NCI-H2227 treated with DMSO at 0.1 percent for 48 hours (cell line): ENCODE measurements around the gene DNAJC3.
A peak's percentile ranks its signal among the peaks of the same experiment; 100 is the strongest.
"Not testable (repeated sequence)": the region's sequence is repeated elsewhere in the genome, so short reads cannot be mapped to it uniquely, and the experiment has no call there.

ENCODE experiments used
- DNase-seq: peaks from one replicate; lab custom pipeline; 2025; lab: John Stamatoyannopoulos, UW

The DNAJC3 gene

DNA sequence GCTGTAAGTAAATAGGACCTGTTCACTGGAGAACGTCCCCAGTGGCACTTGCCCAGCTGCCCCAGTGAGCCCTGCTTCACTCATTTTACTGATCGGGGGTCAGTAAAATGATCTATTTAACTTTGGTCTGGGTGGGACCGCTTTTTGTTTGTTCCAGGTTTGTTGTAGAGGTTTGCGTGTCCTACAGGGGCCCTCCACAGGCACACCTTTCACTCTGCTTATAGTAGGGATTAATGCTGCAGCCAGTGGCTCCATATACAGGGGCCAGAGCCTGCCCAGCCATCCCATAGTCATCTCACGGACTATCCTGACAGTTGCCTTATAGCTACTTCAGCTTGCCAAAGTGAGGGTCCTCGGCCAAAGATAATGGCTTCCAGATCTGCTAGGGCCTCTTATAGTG, 104.1 kb downstream of the DNAJC3 start:
- no peak for DNase-seq

DNA sequence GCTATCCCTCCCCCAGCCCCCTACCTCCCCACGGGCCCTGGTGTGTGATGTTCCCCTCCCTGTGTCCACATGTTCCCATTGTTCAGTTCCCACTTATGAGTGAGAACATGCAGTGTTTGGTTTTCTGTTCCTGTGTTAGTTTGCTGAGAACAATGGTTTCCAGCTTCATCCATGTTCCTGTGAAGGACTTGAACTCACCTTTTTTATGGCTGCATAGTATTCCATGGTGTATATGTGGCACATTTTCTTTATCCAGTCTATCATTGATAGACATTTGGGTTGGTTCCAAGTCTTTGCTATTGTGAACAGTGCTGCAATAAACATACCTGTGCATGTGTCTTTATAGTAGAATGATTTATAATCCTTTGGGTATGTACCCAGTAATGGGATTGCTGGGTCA, 105.0 kb downstream of the DNAJC3 start:
- DNase-seq = not testable (repeated sequence)

DNA sequence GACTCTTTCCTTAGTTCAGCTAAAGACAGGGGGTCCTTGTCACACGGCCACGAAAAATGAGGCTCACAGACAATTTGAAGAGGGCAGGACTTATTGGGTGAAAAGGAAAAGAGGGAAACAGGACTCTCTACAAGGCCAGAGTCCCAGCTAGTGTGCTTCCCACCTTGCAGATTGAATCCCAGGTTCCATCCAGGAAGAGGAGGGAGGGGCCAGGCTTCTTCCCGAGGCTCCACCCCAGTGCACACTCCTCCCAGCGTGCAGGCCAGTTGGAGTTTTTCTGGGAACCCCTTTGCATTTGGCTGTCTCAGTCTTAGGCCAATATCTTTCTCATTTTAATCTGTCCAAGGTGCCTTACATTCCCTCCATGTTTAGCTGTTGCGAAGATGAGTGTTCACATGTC, 106.8 kb downstream of the DNAJC3 start:
- no peak for DNase-seq

DNA sequence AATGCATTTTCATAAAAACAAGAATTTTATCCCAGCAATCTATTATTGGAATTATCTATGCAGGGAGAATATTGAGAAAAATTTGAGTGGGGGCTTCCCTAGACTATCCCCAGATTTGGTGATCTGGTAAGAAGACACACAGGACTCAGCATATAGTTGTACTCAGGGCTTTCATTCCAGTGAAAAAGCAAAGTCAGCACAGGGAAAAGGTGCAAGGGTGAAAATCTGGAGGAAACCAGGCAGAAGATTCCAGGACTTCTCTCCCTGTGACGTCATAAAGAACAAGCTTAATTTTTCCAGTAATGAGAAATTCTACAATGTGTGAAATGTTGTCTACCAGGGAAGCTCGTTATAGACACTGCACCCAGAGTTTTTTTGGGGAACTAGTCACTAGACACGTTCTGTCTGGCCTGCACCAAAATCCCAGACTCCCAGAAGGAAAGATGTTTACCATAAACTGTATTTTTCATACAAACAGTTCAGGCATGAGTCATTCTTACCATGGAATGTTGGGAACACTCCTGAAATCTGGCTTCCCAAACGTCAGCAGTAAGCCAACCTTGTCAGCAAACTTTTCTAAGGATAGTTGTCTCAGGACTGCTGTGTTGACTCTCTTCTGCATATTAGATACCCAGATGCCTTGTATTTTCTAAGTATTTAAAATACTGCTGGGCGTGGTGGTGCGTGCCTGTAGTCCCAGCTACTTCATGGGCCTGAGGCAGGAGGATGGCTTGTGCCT, 107.4 kb downstream of the DNAJC3 start:
- DNase-seq = no peak

DNA sequence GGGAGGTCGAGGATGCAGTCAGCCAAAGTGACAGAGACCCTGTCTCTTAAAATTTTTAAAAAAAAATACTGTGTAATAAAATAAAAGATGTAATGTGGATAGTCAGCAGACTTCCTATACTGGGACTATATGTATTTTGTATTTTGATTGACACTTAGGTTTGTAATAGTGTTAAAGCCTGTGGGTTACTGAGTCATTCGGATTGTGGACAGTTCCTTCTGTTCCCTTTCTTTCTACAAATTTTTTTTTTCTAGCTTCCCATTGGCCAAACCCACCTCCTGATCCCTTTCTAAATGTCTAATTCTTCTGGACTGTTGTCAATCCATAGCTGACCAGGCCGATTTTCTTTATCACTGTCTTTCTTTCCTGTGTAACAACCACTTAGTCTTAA, 108.0 kb downstream of the DNAJC3 start:
- DNase-seq = no peak

DNA sequence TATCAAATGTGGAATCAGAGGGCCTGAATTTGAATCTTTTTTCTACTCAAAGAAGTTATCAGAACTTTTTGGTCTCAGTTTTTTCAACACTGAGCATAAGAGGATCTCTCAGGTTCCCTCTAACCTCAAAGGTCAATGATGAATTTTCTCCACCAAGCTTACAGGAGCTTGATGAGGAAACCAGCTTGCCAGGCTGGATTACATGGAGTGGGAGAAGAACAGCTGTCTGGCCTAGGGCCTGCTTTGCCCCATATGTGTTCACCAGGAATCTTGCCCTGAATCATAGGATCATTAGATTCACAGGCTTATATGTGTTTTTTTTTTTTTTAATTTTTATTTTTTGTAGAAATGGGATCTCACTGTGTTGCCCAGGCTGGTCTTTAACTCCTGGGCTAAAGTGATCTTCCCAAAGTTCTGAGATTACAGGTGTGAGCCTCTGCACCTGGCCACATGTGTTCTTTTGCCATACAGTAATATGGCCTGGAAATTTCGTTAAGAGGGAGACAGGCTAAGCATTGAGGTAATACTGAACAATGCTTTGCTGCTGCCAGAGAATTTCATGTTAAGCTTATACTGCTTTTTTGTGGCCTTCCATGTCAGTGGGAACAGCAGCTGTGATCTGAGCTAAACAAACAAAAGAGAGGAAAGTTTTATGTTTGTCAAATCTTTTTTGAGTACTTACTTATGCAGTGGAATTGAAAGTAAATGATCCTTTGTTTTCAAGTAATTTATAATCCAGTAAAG, 110.6 kb downstream of the DNAJC3 start:
- no peak for DNase-seq

DNA sequence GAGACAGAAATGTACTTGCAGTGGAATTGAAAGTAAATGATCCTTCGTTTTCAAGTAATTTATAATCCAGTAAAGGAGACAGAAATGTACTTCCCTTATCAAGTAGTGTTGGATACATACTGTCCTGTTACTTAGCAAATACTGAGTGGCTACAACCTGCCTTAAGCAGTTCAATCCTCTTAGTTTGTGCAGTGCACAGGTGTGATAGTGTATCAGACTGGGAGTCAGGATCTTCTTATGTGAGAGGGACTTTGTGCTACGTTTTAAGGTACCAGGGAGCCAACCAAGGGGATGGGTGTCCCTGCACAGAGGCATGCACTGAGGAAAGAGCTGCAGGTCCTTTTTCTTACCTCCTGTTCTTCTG, 111.1 kb downstream of the DNAJC3 start:
- DNase-seq = no peak

DNA sequence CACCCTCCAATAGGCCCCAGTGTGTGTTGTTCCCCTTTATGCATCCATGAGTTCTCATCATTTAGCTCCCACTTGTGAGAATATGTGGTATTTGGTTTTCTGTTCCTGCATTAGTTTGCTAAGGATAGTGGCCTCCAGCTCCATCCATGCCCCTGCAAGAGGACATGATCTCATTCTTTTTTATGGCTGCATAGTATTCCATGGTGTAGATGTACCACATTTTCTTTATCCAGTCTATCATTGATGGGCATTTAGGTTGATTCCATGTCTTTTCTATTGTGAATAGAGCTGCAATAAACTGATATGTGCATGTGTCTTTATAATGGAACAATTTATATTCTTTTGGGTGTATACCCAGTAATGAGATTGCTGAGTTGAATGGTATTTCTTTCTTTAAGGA, 112.4 kb downstream of the DNAJC3 start:
- DNase-seq = not testable (repeated sequence)

DNA sequence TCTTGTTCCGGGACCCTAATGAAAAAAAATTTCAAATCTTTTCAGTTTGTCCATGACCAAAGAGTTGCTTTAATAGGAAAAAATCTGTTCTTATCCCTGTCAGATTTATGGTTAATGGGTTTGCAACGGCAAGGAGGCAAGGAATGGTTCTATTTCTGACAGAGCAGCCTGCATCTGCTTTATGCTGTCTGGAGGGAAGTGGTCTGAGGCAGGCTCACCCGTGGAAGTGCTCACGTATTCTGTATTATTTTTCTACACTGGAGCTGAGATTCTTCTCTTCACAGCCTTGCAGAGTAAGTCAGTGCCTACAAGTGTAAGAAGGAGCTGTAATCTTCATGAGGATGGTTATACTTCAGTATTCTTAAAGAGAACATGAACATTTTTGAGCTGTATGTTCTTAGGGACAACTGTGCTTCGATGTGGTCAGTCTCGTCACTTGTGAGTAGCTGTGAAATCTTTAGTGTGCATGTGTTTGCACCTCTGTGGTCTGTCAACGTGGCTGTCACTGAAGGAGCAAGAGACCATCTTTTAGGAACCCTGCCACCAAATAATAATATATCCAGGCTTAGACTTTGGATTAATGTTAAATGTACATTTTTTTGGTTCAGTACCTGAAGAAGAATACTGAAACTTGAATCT, 114.3 kb downstream of the DNAJC3 start:
- DNase-seq = no peak

DNA sequence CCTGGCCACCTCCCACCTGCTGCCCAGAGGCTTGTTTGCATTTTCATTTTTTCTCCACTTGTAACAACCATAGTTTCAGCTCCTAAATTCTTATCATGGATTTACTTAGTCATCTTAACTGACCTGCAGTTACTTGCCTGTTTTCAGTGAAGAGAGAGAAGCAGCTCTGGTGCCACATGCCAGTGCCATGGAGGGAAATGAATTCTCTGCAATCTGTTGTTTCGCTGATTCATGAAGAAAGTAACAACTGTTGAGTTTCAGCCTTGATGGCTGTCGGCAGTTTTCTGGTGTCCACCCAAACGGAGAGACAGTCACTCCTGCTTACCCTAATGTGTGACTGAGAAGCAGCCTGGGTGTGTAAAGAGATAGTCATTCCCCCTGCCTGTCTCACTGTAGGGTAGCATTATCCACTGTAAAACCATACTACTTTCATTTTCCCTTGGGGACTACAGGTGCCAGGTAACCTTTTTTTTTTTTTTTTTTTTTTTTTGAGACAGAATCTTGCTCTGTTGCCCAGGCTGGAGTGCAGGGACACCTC, 116.1 kb downstream of the DNAJC3 start:
- DNase-seq = no peak

DNA sequence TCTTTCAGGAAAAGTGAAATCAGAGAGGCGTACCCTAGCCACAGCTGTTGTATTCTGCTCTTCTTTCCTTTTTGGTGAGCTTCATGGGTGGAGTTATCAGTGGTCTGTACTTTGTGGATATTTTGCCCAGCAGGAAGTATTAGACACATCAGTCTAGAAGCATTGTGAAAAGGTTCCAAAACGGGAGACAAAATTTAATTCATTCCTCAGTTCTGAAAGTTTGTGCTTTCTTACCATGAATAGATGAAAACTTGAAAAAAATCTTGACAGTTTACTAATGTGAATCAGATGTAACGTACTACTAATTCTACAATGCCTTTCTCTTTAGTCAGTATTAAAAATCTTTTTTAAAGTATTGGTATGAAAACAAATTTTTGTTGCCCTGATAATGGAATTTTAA, 116.8 kb downstream of the DNAJC3 start:
- DNase-seq = no peak

DNA sequence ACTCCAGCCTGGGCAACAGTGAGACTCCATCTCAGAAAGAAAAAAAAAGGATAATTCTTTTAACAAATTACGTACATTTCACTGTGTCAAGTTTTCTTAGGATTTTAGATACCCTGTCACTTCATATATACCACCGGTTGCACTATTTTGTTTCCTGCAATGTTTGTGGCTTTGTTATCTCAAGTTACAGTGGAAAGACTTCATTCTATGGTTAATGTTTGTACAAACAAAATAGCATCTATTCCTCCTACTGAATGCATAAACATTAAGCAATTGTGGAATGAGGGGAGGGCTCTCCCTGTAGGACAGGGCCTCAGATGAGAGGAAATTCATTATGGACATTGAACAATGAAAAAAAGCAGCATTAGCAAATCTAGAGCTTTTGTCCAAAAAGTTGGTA, 120.1 kb downstream of the DNAJC3 start:
- DNase-seq = no peak

DNA sequence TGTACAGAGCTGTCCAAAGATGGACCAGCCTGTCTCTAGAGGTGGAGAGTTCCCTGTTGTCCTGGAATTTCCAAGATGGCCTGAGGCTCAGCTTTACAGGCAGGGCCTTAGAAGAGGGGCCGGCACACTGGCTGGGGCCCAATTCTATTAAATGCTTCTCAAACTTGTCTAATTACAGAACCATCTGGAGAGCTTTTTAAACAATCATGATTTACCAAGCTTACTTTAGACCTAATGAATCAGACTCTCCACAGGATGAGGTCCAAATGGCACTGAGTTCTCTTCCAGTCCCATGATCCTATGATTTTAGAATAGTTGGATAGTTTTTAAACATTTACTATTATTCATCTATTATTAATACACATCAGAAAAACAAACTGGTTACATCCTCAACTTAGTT, 123.5 kb downstream of the DNAJC3 start:
- DNase-seq = no peak

DNA sequence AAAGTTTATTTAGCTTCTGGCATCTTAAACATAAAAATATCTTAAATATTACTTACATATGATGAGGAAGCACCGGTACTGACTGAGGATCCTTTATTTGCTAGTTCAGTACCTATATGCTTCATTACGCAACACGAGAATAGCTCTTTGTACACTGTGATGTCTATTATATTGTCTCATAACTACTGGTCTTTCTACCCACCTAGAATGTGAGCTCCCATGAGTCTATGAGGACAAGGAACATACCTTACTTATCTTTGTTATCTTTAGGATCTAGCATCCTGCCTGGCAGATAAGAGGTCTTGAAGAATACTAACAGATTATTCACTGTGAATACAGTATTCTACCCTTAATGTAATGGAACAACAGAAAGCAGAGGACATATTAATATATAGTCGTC, 124.9 kb downstream of the DNAJC3 start:
- DNase-seq = no peak

DNA sequence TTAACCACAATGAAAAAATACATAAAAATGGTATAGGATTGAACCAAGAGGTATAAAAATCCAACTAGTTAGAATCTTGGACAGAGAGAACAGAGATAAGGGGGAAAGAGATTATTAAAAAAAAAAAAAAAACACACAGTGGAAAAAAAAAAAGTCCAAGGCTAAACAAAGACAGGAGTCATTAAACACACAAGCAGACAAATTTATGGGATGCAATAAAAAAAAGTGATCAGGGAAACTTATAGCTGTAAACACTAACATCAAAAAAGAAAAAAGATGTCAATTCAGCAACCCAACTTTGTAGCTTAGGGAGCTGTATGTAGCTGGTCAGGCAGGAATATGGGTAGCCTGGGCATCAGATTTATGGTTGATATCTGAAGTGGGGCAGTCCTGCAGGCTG, 129.0 kb downstream of the DNAJC3 start:
- DNase-seq = no peak

DNA sequence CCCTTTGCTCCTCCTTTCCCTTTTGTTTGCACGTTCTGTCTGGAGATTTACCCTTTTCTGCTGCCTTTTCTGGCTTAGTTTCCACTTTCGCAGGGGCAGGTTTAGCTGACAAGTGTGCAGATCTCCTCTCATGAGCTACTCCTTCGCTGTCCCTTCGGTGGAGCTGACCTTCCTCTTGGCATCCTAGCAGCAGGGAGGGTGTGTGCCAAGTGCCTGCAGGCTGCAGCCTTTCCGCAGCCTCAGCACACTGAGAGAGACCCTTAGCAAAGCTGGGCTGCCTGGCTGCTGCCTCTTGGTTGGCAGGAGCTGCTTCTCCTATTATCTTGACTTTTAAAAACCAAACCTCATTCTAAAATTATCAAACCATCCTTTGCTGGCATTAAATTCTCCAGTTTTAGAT, 132.5 kb downstream of the DNAJC3 start:
- no peak for DNase-seq

DNA sequence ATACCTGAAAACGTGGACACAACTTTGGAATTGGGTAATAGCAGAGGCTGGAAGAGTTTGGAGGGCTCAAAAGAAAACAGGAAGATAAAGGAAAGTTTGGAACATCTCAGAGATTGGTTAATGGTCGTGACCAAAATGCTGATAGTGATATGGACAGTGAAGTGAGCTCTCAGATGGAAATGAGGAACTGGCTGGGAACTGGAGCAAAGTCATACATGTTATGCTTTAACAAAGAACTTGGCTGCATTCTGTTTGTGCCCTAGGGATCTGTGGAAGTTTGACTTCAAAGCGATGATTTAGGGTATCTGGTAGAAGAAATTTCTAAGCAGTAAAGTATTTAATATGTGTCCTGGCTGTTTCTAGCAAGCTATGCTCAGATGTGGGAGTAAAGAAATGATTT, 136.2 kb downstream of the DNAJC3 start:
- no peak for DNase-seq

DNA sequence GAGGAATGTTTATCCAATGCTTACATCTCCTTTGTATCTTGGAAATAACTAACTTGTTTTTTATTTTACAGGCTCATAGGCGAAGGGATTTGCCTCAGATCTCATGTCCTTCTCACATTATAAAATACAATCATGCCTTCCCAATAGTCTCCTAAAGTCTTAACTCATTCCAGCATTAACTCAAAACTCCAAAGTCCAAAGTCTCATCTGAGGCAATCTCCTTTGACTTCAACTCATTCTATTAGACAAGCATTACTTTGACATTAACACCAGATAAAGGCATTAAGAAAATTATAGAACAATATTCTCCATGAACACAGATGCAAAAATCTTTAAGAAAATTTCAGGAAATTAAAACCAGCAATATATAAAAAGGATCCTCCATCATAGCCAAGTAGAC, 137.6 kb downstream of the DNAJC3 start:
- no peak for DNase-seq

DNA sequence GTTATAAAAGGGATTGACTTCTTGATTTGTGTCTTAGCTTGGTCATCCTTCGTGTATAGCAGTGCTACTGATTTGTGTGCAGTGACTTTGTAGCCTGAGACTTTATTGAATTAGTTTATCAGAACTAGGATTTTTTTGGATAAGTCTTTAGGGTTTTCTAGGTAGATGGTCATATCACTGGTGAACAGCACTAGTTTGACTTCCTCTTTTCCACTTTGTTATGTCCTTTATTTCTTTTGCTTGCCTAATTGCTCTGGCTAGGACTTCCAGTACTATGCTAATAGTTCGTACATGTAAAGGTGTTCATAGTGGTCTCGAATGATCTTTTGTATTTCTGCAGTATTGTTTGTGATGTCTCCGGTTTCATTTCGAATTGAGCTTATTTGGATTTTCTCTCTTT, 145.4 kb downstream of the DNAJC3 start:
- no peak for DNase-seq

DNA sequence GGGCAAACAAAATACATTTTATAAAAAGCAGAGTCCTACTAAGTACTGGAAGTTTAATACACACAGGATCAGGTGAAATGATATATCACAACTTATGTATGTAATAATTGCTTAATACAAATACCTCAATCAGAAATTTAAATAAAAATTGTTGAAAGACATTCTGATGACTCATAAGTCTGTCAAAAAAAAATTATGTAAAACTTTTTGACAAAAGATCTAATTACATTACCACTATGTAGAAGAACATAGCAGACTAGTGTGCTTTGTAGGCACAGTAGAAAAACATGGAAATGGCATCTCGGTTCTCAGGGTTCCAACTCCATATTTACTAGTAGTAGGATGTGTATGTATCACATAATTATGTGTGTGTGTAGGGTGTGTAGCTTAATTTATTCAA, 156.2 kb downstream of the DNAJC3 start:
- DNase-seq = no peak

DNA sequence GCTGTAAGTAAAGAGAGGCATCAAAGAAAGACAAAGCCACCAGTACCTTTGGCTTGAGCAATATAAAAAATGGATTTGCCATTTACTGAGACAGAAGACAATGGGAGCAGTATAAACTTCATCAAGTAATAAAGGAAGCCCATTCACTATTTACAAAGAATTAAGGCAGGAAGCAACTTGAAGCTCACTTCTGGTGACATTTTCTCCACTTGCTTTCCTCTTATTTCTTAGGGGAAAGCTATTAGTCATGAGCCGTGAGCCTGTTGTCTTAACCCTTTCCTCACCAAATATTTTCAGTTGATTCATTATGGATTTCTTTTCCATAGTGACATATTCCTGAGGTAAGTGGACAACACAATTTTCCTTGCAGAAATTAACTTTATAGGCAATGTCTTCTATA, 156.8 kb downstream of the DNAJC3 start:
- DNase-seq = no peak

DNA sequence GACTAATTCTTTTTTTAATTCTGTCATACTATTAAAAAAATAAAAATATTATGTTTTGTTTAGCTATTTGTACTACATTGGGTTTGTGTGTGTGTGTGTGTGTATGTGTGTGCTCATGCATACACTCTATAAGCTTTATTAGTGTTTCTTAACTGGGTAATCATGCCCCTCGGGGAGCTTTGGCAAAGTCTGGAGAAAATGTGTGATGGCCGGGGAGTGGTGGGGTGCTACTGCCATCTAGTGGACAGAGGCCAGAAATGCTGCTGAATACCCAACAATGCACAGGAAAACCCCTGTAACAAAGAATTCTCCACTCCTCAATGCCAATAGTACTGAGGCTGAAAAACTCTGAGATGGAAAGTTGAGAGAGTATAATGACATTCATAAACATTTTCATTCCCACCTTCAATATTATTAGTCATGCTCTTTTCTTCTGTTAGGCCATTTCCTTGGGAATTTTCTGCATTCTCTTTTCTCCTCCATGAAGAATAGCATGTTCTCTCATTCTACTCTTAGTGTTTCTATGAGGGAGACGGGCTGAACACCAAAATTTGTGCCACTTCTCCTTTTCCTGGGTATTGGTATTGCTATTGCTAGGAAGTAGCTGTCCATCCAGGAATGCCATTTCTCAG, 157.3 kb downstream of the DNAJC3 start:
- DNase-seq = peak; percentile 32

DNA sequence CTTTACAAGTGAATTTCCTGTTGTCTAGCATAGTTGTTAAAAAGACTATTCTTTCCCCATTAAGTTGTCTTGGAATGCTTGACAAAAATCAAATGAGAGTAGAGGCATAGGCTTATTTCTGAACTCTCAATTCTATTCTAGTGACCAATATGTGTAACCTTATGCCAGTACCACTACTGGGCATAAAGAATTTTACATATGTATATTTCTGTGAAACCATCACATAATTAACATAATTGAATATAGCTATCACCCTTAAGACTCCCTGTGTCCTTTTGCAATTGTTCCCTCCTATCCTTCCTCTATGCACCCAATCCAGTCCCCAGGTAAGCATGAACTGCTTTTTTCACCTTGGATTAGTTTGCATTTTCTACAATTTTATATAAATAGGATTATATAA, 165.0 kb downstream of the DNAJC3 start:
- DNase-seq = no peak
